K562 (cell line): ENCODE measurements around the gene SCRN2. TPM values are rescaled to one million over a fixed set of nuclear protein-coding genes. Genes with fewer than 3 reads are reported as not detected.

Experiments used
- ATAC-seq: fragments of 200-7000 bp; cut with Tn5 transposase; 3 replicates; pipeline ENCODE4 v1.9.1; 2020; ENCODE audit warnings: moderate library complexity
- BruUV-seq: library from RNA; stranded (reverse); fragments of 400-500 nt; replicated peaks from 2 replicates; lab custom pipeline; 2021; lab: Mats Ljungman, UMichigan
- CTCF ChIA-PET: fragments of 300-600 bp; formaldehyde crosslinking; extraction: SDS; loops from one replicate; lab custom pipeline; 2021; ENCODE audit warnings: low intra/inter-chr PET ratio; lab: Yijun Ruan, JAX
- POLR2A ChIA-PET: fragments of 300-600, 350-650 bp; sonication (Branson Sonifier 250); formaldehyde crosslinking; extraction: SDS; loops from one replicate; lab custom pipeline; 2021; ENCODE audit warnings: antibody characterized with exemption, inconsistent platforms; lab: Yijun Ruan, JAX
- DNase-seq, 4 experiments: peaks; one replicate each; pipeline versions ENCODE4 v3.0.0 to v3.0.0-alpha.2; 2011 to 2018; ENCODE audit warnings: low spot score in 3 of 4, mixed read lengths in 3 of 4; ENCODE audit errors: extremely low read depth in 1 of 4
- FAIRE-seq: peaks from 2 replicates; lab custom pipeline; 2011; peaks lifted over from hg19 to GRCh38; lab: Jason Lieb, UNC
- H2AFZ ChIP-seq: 2 replicates; pipeline ENCODE4 v1.6.0; 2011; ENCODE audit warnings: low read depth, low read length, control low read depth, inconsistent platforms
- H3K27ac ChIP-seq: fragments of 200-600 bp; 3 replicates; pipeline ENCODE4 v1.8.0; 2011; ENCODE audit warnings: low read depth, mild to moderate bottlenecking, control low read depth, inconsistent platforms, low read length, moderate library complexity, mixed read lengths; ENCODE audit errors: extremely low read depth
- H3K27me3 ChIP-seq, 2 experiments: fragments of 300-600 bp in 1 of 2; 2 replicates in 1 of 2; 3 replicates in 1 of 2; pipeline versions ENCODE4 v1.6.0 to v1.8.0; 2011; ENCODE audit warnings: inconsistent platforms in 2 of 2, low read length in 2 of 2, mild to moderate bottlenecking in 1 of 2, mixed read lengths in 1 of 2, moderate library complexity in 1 of 2; ENCODE audit not compliant: control insufficient read depth in 2 of 2, insufficient read depth in 2 of 2
- H3K36me3 ChIP-seq: fragments of 300-600 bp; 3 replicates; pipeline ENCODE4 v1.8.0; 2011; ENCODE audit warnings: mild to moderate bottlenecking, low read length, inconsistent platforms; ENCODE audit not compliant: control insufficient read depth, insufficient read depth
- H3K4me1 ChIP-seq, 2 experiments: fragments of 200-600 bp in 1 of 2; replicated peaks in 1 of 2; 2 replicates in 1 of 2; 3 replicates in 1 of 2; pipeline versions ENCODE4 v1.5.1 to v1.8.0; 2011; ENCODE audit warnings: inconsistent platforms in 2 of 2, low read length in 2 of 2, mild to moderate bottlenecking in 1 of 2, mixed read lengths in 1 of 2, moderate library complexity in 1 of 2; ENCODE audit not compliant: control insufficient read depth in 2 of 2, insufficient read depth in 2 of 2
- H3K4me2 ChIP-seq: 2 replicates; pipeline ENCODE4 v1.6.1; 2011; ENCODE audit warnings: low read length, control low read depth, inconsistent platforms, mixed read lengths; ENCODE audit not compliant: insufficient read depth
- H3K4me3 ChIP-seq: fragments of 200-600 bp; sonication (generic), shearing (Covaris generic); 2 replicates; pipeline ENCODE4 v1.5.1; 2016; ENCODE audit warnings: control low read depth, inconsistent platforms
- H3K79me2 ChIP-seq: fragments of 200-600 bp; 3 replicates; pipeline ENCODE4 v1.8.0; 2011; ENCODE audit warnings: low read length, inconsistent platforms; ENCODE audit not compliant: control insufficient read depth, insufficient read depth
- H3K9ac ChIP-seq, 2 experiments: 2 replicates each; pipeline versions ENCODE4 v1.6.0 to v1.6.1; 2011; ENCODE audit warnings: low read depth in 2 of 2, low read length in 2 of 2, control low read depth in 1 of 2, inconsistent platforms in 1 of 2, mild to moderate bottlenecking in 1 of 2, mixed read lengths in 1 of 2; ENCODE audit not compliant: insufficient read depth in 1 of 2
- H3K9me1 ChIP-seq: one replicate; pipeline ENCODE4 v1.6.0; 2011; ENCODE audit warnings: inconsistent platforms, mild to moderate bottlenecking, low read length, moderate library complexity; ENCODE audit not compliant: control insufficient read depth, insufficient read depth
- H3K9me3 ChIP-seq: replicated peaks from 2 replicates; pipeline ENCODE4 v1.5.1; 2011; ENCODE audit warnings: low read depth, low read length, inconsistent platforms; ENCODE audit not compliant: control insufficient read depth, insufficient read depth
- H4K20me1 ChIP-seq: replicated peaks from 2 replicates; pipeline ENCODE4 v1.6.1; 2011; ENCODE audit warnings: low read length, inconsistent platforms, mixed read lengths; ENCODE audit not compliant: control insufficient read depth, insufficient read depth
- GATAD2A ChIP-seq: fragments of 450-650 bp; IDR thresholded peaks from 2 replicates; pipeline ENCODE4 v1.6.1; 2017
- HMGN3 ChIP-seq: IDR thresholded peaks from 2 replicates; pipeline ENCODE4 v1.6.1; 2011; ENCODE audit warnings: borderline replicate concordance, low read depth, mild to moderate bottlenecking, mixed read lengths, low read length; ENCODE audit not compliant: insufficient read length; ENCODE audit errors: extremely low read depth
- ZC3H8 ChIP-seq: fragments of 450-650 bp; IDR thresholded peaks from 2 replicates; pipeline ENCODE4 v1.6.1; 2017
- ZNF668 ChIP-seq: fragments of 250-450 bp; sonication (Bioruptor Pico); IDR thresholded peaks from 2 replicates; pipeline ENCODE4 v1.8.0; 2022; ENCODE audit warnings: mild to moderate bottlenecking, inconsistent platforms
- ZNF764 ChIP-seq: fragments of 250-450 bp; sonication (Bioruptor Pico); IDR thresholded peaks from 2 replicates; pipeline ENCODE4 v1.4.0; 2020; ENCODE audit warnings: low read depth, mild to moderate bottlenecking, moderate library complexity
- WGBS: fragments of 100-300 bp; shearing (Covaris generic); methylation state at CpG from one replicate; pipeline ENCODE4 v1.1.6; 2016; ENCODE audit warnings: low coverage, mixed read lengths; ENCODE audit not compliant: insufficient coverage; ENCODE audit errors: missing lambda C conversion rate; 5-methylcytosine and 5-hydroxymethylcytosine counted together
- in situ Hi-C: fragments of 300-500 bp; cut with MboI; formaldehyde crosslinking; loops from 4 replicates; pipeline ENCODE4 v1.15.0; 2018; ENCODE audit warnings: inconsistent platforms, mixed read lengths
- intact Hi-C: fragments of 100-400 bp; cut with micrococcal nuclease; formaldehyde crosslinking; loops from 2 replicates; pipeline ENCODE4 v1.14.2; 2022
- polyA plus RNA-seq, 8 experiments: library from polyadenylated mRNA; depleted of rRNA in 4 of 8; stranded (reverse) in 5 of 8; unstranded in 3 of 8; fragments of >200 nt; fragmentation: Nextera tagmentation in 2 of 8; fragmentation: Illumina TruSeq in 1 of 8; extraction: Ambion mirVana in 2 of 8; extraction: Trizol in 1 of 8; gene quantifications; 2 replicates each; pipeline versions ENCODE4 v1.2.1 to v1.2.3, GENCODE V29; 2011 to 2014; ENCODE audit warnings: inconsistent platforms in 1 of 8, missing spikeins in 1 of 8
- total RNA-seq, 7 experiments: library from RNA; depleted of rRNA in 6 of 7; stranded (reverse); fragments of >200 nt in 6 of 7; fragmentation: Illumina TruSeq in 2 of 7; extraction: Trizol in 2 of 7; gene quantifications; 2 replicates each; pipeline versions ENCODE4 v1.2.1 to v1.2.3, GENCODE V29; 2011 to 2021; ENCODE audit warnings: low replicate concordance in 1 of 7
- TF ChIP-seq, protein P1 (sequence below): fragments of 450-650 bp; IDR thresholded peaks from 2 replicates; pipeline ENCODE4 v1.6.1; 2016; ENCODE audit warnings: low read depth

Gene SCRN2
- total and polyA plus RNA-seq, 9 of the 15 experiments (the other 6 are each of a cell fraction or from before 2014, with no cell fraction given) = 0.25 to 32.9 (median 13.6) TPM

GRCh38 chr17:47803201-47803600 is 37.9 kb downstream of the SCRN2 start:
- 2% methylated on average over 5 of the region's 5 CpGs for WGBS
- ChIA-PET POLR2A (interaction anchor here (1.4 kb wide), 1 partner anchor 92 kb away, joined by 5 read pairs; no protein-coding TSS in a partner anchor), CTCF (interaction anchor here (0.9 kb wide), 1 partner anchor 41 kb away, joined by 4 read pairs; no protein-coding TSS in a partner anchor)
- in situ Hi-C loops (no loop called here), intact Hi-C loops (loop anchor here (5.0 kb wide), 1 partner anchor 106 kb away; no protein-coding TSS in a partner anchor)
- H4K20me1 ChIP-seq = peaks cover 16% of the 10 kb centered on the region; the same call in 1 of the 2 replicates
- no peak overlapping the region for H2AFZ ChIP-seq
- DNase-seq = no peak
- no peak overlapping the region for H3K9ac ChIP-seq
- H3K4me2 ChIP-seq = no peak overlapping the region
- no peak overlapping the region for H3K27ac ChIP-seq
- no peaks in the 10 kb centered on the region for H3K9me1 ChIP-seq
- peaks cover 0 to 7% of the 10 kb centered on the region in 2 experiments; a peak in 1 of 5 replicates for H3K4me1 ChIP-seq
- H3K36me3 ChIP-seq = peaks cover 8% of the 10 kb centered on the region; the same call in 1 of the 3 replicates
- no peak for ATAC-seq
- no peaks in the 10 kb centered on the region for H3K79me2 ChIP-seq
- peaks cover 0 to 29% of the 10 kb centered on the region in 2 experiments; a peak in 3 of 5 replicates for H3K27me3 ChIP-seq
- H3K9me3 ChIP-seq = no peaks in the 10 kb centered on the region
- no peak overlapping the region for H3K4me3 ChIP-seq
- no peak for FAIRE-seq
- TF ChIP-seq GATAD2A (no peak), HMGN3 (no peak), ZNF764 (no peak), ZC3H8 (no peak), ZNF668 (CRISPR knock-in tag) (no peak)
- TF ChIP-seq, protein P1, sequence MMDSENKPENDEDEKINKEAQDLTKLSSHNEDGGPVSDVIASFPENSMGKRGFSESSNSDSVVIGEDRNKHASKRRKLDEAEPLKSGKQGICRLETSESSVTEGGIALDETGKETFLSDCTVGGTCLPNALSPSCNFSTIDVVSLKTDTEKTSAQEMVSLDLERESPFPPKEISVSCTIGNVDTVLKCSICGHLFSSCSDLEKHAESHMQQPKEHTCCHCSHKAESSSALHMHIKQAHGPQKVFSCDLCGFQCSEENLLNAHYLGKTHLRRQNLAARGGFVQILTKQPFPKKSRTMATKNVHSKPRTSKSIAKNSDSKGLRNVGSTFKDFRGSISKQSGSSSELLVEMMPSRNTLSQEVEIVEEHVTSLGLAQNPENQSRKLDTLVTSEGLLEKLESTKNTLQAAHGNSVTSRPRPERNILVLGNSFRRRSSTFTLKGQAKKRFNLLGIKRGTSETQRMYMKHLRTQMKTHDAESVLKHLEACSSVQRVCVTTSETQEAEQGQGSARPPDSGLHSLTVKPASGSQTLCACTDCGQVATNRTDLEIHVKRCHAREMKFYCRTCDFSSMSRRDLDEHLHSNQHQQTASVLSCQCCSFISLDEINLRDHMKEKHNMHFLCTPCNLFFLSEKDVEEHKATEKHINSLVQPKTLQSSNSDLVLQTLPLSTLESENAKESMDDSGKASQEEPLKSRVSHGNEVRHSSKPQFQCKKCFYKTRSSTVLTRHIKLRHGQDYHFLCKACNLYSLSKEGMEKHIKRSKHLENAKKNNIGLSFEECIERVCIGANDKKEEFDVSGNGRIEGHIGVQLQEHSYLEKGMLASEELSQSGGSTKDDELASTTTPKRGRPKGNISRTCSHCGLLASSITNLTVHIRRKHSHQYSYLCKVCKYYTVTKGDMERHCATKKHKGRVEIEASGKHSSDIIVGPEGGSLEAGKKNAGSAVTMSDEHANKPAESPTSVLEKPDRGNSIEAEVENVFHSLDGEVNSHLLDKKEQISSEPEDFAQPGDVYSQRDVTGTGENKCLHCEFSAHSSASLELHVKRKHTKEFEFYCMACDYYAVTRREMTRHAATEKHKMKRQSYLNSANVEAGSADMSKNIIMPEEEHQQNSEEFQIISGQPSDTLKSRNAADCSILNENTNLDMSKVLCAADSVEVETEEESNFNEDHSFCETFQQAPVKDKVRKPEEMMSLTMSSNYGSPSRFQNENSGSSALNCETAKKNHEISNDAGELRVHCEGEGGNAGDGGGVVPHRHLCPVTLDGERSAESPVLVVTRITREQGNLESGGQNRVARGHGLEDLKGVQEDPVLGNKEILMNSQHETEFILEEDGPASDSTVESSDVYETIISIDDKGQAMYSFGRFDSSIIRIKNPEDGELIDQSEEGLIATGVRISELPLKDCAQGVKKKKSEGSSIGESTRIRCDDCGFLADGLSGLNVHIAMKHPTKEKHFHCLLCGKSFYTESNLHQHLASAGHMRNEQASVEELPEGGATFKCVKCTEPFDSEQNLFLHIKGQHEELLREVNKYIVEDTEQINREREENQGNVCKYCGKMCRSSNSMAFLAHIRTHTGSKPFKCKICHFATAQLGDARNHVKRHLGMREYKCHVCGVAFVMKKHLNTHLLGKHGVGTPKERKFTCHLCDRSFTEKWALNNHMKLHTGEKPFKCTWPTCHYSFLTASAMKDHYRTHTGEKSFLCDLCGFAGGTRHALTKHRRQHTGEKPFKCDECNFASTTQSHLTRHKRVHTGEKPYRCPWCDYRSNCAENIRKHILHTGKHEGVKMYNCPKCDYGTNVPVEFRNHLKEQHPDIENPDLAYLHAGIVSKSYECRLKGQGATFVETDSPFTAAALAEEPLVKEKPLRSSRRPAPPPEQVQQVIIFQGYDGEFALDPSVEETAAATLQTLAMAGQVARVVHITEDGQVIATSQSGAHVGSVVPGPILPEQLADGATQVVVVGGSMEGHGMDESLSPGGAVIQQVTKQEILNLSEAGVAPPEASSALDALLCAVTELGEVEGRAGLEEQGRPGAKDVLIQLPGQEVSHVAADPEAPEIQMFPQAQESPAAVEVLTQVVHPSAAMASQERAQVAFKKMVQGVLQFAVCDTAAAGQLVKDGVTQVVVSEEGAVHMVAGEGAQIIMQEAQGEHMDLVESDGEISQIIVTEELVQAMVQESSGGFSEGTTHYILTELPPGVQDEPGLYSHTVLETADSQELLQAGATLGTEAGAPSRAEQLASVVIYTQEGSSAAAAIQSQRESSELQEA = no peak
- no TSS peak for BruUV-seq
